HUES6 (cell line): ENCODE results near the gene CFAP92.

Experiments
- H3K27ac ChIP-seq: 2 replicates; pipeline ENCODE4 v1.7.0; 2013; ENCODE audit warnings: low read depth, mild to moderate bottlenecking, low read length, inconsistent platforms
- H3K27me3 ChIP-seq: 2 replicates; pipeline ENCODE4 v1.6.1; 2013; ENCODE audit warnings: low read length; ENCODE audit not compliant: control insufficient read depth, insufficient read depth
- H3K36me3 ChIP-seq: 2 replicates; pipeline ENCODE4 v1.6.1; 2013; ENCODE audit warnings: low read length; ENCODE audit not compliant: control insufficient read depth, insufficient read depth
- H3K4me1 ChIP-seq: 2 replicates; pipeline ENCODE4 v1.6.1; 2013; ENCODE audit warnings: low read length; ENCODE audit not compliant: control insufficient read depth, insufficient read depth
- H3K4me3 ChIP-seq: 2 replicates; pipeline ENCODE4 v1.5.1; 2013; ENCODE audit warnings: low read depth, low read length
- H3K9ac ChIP-seq: one replicate; pipeline ENCODE4 v1.6.1; 2013; ENCODE audit warnings: mild to moderate bottlenecking, low read length
- H3K9me3 ChIP-seq: 2 replicates; pipeline ENCODE4 v1.6.1; 2013; ENCODE audit warnings: low read depth, low read length; ENCODE audit not compliant: control insufficient read depth, insufficient read depth

CFAP92 gene

DNA sequence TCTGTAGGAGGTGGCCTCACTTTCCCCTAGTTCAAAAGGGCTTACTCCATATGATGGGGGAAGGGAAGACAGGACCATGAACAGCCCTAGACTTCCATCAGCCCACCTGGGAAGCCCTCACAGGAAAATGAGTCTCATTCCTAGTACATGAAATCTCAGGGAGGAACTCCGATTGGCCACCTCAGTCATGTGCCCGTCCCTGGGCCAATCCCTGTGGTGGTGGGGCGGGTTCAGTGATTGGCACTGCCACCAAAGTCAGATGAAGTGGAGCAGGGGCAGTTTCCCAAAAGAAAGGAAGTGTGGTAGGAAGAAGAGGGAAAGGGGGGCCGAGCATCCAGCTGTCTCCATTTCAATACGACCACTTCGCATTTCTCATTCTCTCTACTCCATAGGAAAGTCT is 40.8 kb upstream of the CFAP92 start:
- no peak overlapping the region for H3K9ac ChIP-seq
- no peak overlapping the region for H3K4me3 ChIP-seq
- H3K36me3 ChIP-seq: no peaks in the 10 kb centered on the region
- no peaks in the 10 kb centered on the region for H3K27me3 ChIP-seq
- no peaks in the 10 kb centered on the region for H3K9me3 ChIP-seq
- H3K27ac ChIP-seq: no peak overlapping the region
- peaks cover 11% of the 10 kb centered on the region; the same call in 1 of the 2 replicates for H3K4me1 ChIP-seq

DNA sequence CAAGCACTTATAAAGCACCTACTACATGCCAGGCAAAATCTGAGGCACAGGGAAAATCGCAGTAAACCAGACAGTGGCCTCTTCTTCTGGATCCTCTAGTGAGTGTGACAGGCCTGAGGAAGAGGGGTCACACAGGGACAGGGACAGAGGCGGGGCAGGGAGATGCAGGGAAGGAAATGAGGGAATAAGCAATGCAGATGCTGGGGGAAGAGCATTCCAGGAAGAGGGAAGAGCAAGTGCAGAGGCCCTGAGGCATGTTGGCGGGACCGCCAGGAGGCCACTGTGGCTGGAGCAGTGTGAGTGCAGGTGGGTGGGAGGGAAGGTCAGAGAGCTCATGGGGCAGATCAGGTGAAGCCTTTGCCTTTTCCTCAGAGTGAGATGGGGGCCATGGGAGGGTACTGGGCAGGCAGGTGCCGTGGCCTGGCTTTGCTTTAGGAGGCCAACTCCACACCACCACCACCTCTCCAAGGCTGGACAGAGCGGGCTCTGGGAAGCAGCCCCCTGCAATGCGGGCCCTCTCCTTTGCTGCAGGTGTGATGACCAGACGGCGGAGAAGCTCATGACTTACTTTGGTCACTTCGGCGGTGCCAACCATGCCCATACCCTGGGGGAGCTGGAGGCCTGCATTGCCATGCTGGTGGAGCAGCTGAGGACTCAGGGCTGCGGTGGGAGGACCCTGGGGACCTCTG is 39.9 kb upstream of the CFAP92 start:
- Histone ChIP-seq H3K4me3 (no peak overlapping the region), H3K27ac (no peak overlapping the region), H3K36me3 (no peaks in the 10 kb centered on the region), H3K27me3 (no peaks in the 10 kb centered on the region), H3K9me3 (no peaks in the 10 kb centered on the region), H3K9ac (no peak overlapping the region), H3K4me1 (peaks cover 2% of the 10 kb centered on the region; the same call in 1 of the 2 replicates)

DNA sequence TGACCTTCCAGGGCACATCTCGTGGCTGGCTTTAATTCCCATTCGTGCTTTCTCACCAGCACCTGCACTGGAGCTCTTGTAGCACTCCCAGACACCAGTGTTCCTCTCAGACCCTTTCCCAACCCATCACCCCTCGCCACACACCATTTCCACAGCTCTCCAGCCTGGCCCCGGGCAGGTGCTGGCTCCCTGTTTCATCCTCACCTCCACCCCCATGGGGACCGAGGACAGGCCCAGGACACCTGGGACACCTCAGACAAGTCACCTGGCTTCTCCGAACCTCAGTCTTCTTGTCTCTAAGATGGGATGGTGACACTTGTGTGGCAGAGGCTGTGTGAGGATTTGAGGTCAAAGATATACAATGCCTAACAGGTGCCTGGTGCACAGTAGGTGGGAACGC is 39.3 kb upstream of the CFAP92 start:
- Histone ChIP-seq H3K9me3 (no peaks in the 10 kb centered on the region), H3K27ac (no peak overlapping the region), H3K27me3 (no peaks in the 10 kb centered on the region), H3K36me3 (no peaks in the 10 kb centered on the region), H3K4me1 (no peaks in the 10 kb centered on the region), H3K9ac (no peak overlapping the region), H3K4me3 (no peak overlapping the region)

DNA sequence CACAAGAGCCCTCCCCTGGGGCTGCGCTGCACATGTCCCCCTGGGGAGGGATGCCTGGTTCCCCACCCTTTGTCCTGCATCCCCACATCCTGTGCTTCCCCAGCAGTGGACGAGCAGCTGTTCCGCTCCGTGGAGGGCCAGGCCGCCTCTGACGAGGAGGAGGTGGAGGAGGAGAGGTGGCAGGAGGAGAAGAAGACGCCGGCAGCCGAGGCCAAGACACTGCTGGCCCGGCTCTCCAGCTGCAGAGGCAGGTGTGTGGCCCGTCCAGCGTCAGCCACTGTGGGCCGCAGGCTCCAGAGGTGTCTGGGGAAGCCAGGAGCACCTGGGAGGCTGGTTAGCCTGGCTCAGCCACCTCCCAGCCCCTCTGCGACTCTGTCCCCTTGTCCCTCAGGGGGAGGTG is 38.8 kb upstream of the CFAP92 start:
- Histone ChIP-seq H3K27ac (no peak overlapping the region), H3K9ac (no peak overlapping the region), H3K4me1 (no peaks in the 10 kb centered on the region), H3K4me3 (no peak overlapping the region), H3K9me3 (no peaks in the 10 kb centered on the region), H3K36me3 (no peaks in the 10 kb centered on the region), H3K27me3 (no peaks in the 10 kb centered on the region)

DNA sequence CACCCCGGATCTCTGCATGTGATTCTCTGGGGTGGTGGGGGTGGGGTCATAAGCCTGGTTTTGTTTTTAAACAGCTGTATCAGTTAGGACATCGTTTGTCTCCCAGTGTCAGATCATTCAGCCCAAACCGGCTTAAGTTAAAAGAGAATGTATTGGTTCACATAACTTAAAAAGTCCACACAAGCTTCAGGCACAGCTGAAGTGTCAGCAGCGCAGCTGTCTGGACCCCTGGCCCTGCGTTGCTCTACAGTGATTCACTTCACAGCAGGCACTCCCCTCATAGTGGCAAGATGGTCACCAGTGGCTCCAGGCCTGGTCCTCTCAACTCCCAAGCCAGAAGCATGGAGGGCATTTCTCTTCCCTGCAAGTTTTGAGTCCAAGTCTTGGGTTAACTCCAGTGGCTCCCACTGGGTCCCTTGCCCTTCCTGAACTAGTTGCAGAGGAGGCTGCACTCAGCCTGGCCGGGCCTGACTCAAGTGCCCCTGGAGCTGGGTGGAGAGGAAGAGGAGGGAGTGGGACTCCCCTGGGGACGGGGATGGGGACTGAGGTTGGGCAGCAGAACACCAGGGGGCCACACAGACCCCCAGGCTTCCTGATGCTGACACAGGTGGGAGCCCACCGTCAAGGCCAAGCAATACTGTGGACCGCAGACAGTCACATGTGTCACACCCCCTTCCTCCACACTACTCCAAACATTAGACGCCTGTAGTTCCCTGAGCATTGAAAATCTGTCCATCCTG is 37.8 kb upstream of the CFAP92 start:
- Histone ChIP-seq H3K36me3 (no peaks in the 10 kb centered on the region), H3K27me3 (peaks cover 3% of the 10 kb centered on the region), H3K27ac (no peak overlapping the region), H3K4me1 (peaks cover 3% of the 10 kb centered on the region), H3K4me3 (no peak overlapping the region), H3K9me3 (no peaks in the 10 kb centered on the region), H3K9ac (no peak overlapping the region)

DNA sequence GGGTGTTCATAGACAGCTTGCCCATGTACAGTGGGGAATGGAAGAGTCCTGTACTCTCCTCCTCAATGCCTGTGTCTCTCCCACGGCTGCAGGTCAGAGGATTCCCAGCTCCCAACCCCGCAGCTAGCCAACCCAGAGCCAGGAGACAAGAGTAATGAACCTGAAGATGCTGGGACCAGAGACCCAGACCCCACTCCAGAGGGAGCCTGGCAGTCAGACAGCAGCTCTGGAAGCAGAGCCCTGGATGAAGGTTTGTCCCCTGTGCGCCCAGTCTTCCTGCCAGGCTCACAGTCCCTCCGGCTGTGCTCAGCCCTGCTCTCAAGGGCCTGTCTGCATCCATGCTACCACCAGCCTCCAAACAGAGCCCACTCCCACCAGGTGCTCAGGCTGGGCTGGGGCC is 36.7 kb upstream of the CFAP92 start:
- Histone ChIP-seq H3K4me1 (peaks cover 6% of the 10 kb centered on the region), H3K9me3 (no peaks in the 10 kb centered on the region), H3K9ac (no peak overlapping the region), H3K27ac (no peak overlapping the region), H3K36me3 (no peaks in the 10 kb centered on the region), H3K27me3 (peaks cover 13% of the 10 kb centered on the region), H3K4me3 (no peak overlapping the region)

DNA sequence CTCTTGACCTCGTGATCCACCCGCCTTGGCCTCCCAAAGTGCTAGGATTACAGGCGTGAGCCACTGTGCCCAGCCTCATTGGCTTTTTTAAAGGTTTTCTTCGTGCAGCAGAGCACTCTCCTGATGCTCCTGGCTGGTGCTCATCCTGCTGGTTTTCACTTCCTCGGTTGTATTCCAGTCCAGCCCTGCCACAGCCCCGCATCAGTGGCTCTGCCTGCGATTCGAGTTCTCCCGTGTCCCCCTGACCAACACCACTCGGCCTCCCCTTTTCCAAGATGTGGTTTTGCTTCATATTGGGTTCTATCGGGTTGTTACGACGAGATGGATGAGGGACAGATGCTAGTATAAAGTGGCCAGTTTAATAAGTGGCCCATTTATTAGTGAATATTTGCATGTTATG is 35.0 kb upstream of the CFAP92 start:
- H3K27me3 ChIP-seq: peaks cover 25% of the 10 kb centered on the region
- H3K36me3 ChIP-seq: no peaks in the 10 kb centered on the region
- no peak overlapping the region for H3K27ac ChIP-seq
- no peak overlapping the region for H3K9ac ChIP-seq
- no peaks in the 10 kb centered on the region for H3K9me3 ChIP-seq
- no peak overlapping the region for H3K4me3 ChIP-seq
- H3K4me1 ChIP-seq: peaks cover 6% of the 10 kb centered on the region

DNA sequence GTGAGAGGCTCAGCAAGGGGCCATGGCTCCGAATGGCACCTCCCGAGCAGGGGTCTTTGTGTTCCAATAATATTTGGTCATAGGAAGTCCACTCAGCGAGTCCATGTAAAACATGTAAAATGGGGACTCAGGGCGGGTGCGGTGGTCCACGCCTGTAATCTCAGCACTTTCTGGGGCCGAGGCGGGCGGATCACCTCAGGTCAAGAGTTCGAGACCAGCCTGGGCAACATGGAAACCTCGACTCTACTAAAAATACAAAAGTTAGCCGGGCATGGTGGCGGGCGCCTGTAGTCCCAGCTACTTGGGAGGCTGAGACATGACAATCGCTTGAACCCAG is 33.6 kb upstream of the CFAP92 start:
- no peak overlapping the region for H3K9ac ChIP-seq
- H3K4me3 ChIP-seq: peak overlapping the region; percentile 59
- no peak overlapping the region for H3K27ac ChIP-seq

DNA sequence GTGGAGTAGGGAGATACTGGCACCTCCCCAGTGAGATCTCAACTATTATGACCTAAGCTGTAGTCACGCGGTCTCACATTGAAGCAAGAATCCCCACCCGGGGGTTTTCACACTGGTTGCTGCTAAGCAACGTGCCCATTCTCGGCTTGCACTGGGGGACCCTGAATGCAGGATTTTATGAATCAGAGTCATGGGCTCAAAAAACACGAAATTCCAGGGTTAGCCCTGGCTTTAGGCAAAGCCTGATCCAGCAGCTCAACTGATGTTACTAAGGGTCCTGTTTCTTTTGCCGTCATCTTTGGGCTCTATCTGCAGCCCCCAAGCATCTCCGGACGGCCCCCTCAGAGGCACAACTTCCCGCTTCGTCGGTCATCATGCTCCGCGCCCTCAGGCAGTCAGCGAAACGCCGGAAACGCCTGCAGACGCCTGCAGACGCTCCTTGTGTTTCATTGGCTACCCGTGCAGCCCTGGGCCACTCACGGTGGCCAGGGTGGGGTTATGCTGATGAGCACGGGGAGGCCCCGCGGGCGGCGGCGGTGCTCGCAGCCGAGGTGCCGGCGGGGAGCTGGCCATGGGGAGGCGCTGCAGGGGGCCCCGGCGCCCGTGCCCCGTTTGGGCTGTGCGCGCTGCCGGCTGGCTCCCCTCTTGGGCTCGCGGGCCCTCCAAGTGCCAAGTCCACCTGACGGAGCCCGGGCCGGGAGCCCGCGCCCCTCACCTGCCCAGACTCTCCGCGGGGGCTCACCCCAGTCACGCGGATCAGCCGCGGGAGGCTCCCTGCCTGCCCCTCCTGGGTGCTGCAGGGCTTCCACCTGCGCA is 33.1 kb upstream of the CFAP92 start:
- Histone ChIP-seq H3K27me3 (peaks cover 25% of the 10 kb centered on the region), H3K9me3 (no peaks in the 10 kb centered on the region), H3K36me3 (no peaks in the 10 kb centered on the region), H3K27ac (no peak overlapping the region), H3K9ac (no peak overlapping the region), H3K4me3 (peak overlapping the region; percentile 59), H3K4me1 (peaks cover 6% of the 10 kb centered on the region)

More for the DNA sequence above, 33.6 kb upstream of the CFAP92 start:
- H3K9me3 ChIP-seq: no peaks in the 10 kb centered on the region
- H3K27me3 ChIP-seq: peaks cover 25% of the 10 kb centered on the region
- peaks cover 6% of the 10 kb centered on the region for H3K4me1 ChIP-seq
- no peaks in the 10 kb centered on the region for H3K36me3 ChIP-seq

DNA sequence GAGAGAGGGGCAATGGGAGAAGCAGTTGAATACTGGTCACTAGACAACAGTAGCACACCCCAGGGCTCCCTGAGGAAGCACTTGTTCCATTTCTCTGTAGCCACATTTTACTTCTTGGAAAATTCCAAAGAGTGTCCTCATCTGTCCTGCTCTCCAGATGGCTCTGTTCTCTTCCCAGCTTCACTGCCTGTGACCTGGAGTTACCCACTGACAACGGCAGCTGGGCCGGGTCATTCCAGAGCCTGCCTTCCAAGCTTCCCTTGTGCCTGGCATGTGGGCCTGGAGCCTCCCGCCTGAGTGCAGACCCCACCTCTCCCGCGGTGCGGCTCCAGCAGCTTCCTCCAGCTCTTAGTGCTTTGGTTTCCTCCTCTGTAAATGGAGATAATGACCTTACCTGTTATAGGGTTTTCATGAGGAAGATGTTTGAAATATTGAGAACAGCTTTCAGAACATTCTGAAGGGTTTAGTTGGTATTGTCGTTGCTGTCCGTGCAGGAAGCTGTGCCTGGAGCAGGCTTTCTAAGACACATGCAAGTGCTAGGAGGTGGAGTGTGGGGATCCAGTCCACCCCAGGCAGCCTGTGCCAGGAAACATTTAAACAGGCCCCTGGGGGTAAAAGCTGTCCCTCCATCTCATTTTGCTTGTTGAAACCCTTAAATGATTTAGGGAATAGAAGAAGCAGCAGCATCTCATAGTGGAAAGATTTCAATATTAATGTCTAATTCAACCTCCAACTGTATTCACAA is 32.0 kb upstream of the CFAP92 start:
- Histone ChIP-seq H3K4me1 (peaks cover 6% of the 10 kb centered on the region), H3K27ac (no peak overlapping the region), H3K27me3 (peaks cover 25% of the 10 kb centered on the region), H3K36me3 (no peaks in the 10 kb centered on the region), H3K9ac (no peak overlapping the region), H3K9me3 (no peaks in the 10 kb centered on the region), H3K4me3 (no peak overlapping the region)
